ENCODE results near the gene MED14. TPM values are rescaled to one million over a fixed set of nuclear protein-coding genes. Genes with fewer than 3 reads are reported as not detected.

Gene MED14
- total and polyA plus RNA-seq, 2 of the 8 experiments (the other 6 are each of a cell fraction or from before 2014, with no cell fraction given): 79.7 to 117 TPM

- Histone ChIP-seq H3K27ac (ENCODE audit: low read depth, low read length) (no peak overlapping the region), H4K20me1 (replicated peaks in 1 of 2; ENCODE audit: control insufficient read depth in 1 of 2, insufficient read depth in 2 of 2, low read length in 2 of 2) (no peaks in the 10 kb centered on the region), H3K23me2 (ENCODE audit: low read depth, low read length) (no peaks in the 10 kb centered on the region), H3K14ac (ENCODE audit: insufficient read length) (no peak overlapping the region), H3K4ac (replicated peaks; ENCODE audit: insufficient read length, low read depth, low read length) (no peak overlapping the region), H3K79me2 (ENCODE audit: control insufficient read depth in 1 of 2, insufficient read depth in 2 of 2, low read length in 2 of 2) (no peaks in the 10 kb centered on the region), H3K27me3 (replicated peaks in 1 of 4; ENCODE audit: control insufficient read depth in 3 of 4, extremely low read depth in 1 of 4, insufficient read depth in 3 of 4, low read length in 3 of 4) (no peaks in the 10 kb centered on the region), H2BK15ac (ENCODE audit: low read length) (no peak overlapping the region), H3K4me3 (ENCODE audit: extremely low read depth in 1 of 4, insufficient read depth in 2 of 4, low read depth in 3 of 4, low read length in 4 of 4) (no peak overlapping the region), H3K9me3 (ENCODE audit: insufficient read depth in 2 of 2, low read depth in 1 of 2, low read length in 1 of 2) (no peaks in the 10 kb centered on the region), H3K23ac (ENCODE audit: insufficient read length) (no peak overlapping the region), H2AK5ac (ENCODE audit: low read depth, low read length) (no peak overlapping the region), H3K18ac (ENCODE audit: extremely low read depth, low read length) (no peak overlapping the region), H3K4me1 (replicated peaks in 1 of 4; ENCODE audit: control insufficient read depth in 3 of 4, insufficient read depth in 4 of 4, low read length in 3 of 4) (peaks cover 0 to 3% (median 0%) of the 10 kb centered on the region in 4 experiments; a peak in 1 of 7 replicates), H3K36me3 (ENCODE audit: control insufficient read depth in 2 of 4, insufficient read depth in 4 of 4, low read length in 3 of 4) (no peaks in the 10 kb centered on the region), H3K56ac (replicated peaks; ENCODE audit: insufficient read length, low read depth, low read length) (no peak overlapping the region), H2AFZ (ENCODE audit: low read length) (0 out of 2 replicates have a peak overlapping the region, but pooled peaks have one; percentile 14), H3K4me2 (ENCODE audit: insufficient read depth in 1 of 2, low read depth in 2 of 2, low read length in 2 of 2) (no peak overlapping the region), H2BK120ac (replicated peaks; ENCODE audit: low read depth, low read length) (no peak overlapping the region), H3K79me1 (ENCODE audit: low read depth, low read length) (no peaks in the 10 kb centered on the region), H4K91ac (replicated peaks; ENCODE audit: insufficient read length, low read length) (no peak overlapping the region), H2BK5ac (ENCODE audit: low read depth, low read length) (no peak overlapping the region), H2BK12ac (ENCODE audit: low read depth, low read length) (no peak overlapping the region), H3K9ac (replicated peaks in 1 of 4; ENCODE audit: extremely low read depth in 1 of 4, low read depth in 3 of 4, low read length in 3 of 4) (no peak overlapping the region), H2BK20ac (ENCODE audit: low read length) (no peak overlapping the region), H4K8ac (ENCODE audit: extremely low read depth, insufficient read depth, low read length) (no peak overlapping the region), H4K5ac (ENCODE audit: insufficient read length, low read depth, low read length) (no peak overlapping the region)
- DNase-seq (ENCODE audit: low read depth in 1 of 2, low spot score in 2 of 2) (no peak), FAIRE-seq (no peak)
- ChIA-PET POLR2A (ENCODE audit: partially characterized antibody) (no interaction called here), CTCF (ENCODE audit: partially characterized antibody) (interaction anchor here (0.6 to 1.4 kb wide), 2 partner anchors 77 to 79 kb away, joined by 3 read pairs; no protein-coding TSS in a partner anchor)
- WGBS, 2 experiments (ENCODE audit: extremely low coverage in 1 of 2, insufficient coverage in 1 of 2, insufficient read length in 1 of 2, insufficient replicate concordance in 2 of 2, low coverage in 1 of 2, low lambda C conversion rate in 2 of 2, missing lambda C conversion rate in 1 of 2): 91% methylated on average over 16 of the region's 18 CpGs; no CpG with 5 or more reads in 1 of the 2 experiments
- TF ChIP-seq ATF2 (IDR thresholded peaks at IDR 0.05; ENCODE audit: low read length) (no peak), MAFK (IDR thresholded peaks at IDR 0.05; ENCODE audit: low read depth, low read length) (no peak)
These were observed 112.7 kb downstream of the MED14 start for GRCh38 chrX:40622479-40623138.
